HL-60 (cell line): ENCODE measurements around the gene SCAP.
"Not testable (repeated sequence)": the region's sequence is repeated elsewhere in the genome, so short reads cannot be mapped to it uniquely, and the experiment has no call there.

Experiments used
- GABPA ChIP-seq: IDR thresholded peaks from 2 replicates; pipeline ENCODE4 v1.6.1; 2012; ENCODE audit warnings: low read depth
- POLR2AphosphoS5 ChIP-seq: IDR thresholded peaks from 2 replicates; pipeline ENCODE4 v1.6.1; 2012; ENCODE audit warnings: low read depth
- SPI1 ChIP-seq: IDR thresholded peaks from 2 replicates; pipeline ENCODE4 v1.6.1; 2012; ENCODE audit warnings: low read depth, mild to moderate bottlenecking, borderline replicate concordance
- TF ChIP-seq, protein P1 (sequence below): IDR thresholded peaks from one replicate; pipeline ENCODE4 v1.5.1; 2011; ENCODE audit warnings: low read length, control low read depth, inconsistent platforms; ENCODE audit not compliant: insufficient read depth
- TF ChIP-seq, protein P2 (sequence below): IDR thresholded peaks from 2 replicates; pipeline ENCODE4 v1.6.1; 2012; ENCODE audit warnings: low read depth; ENCODE audit not compliant: insufficient replicate concordance

DNA sequence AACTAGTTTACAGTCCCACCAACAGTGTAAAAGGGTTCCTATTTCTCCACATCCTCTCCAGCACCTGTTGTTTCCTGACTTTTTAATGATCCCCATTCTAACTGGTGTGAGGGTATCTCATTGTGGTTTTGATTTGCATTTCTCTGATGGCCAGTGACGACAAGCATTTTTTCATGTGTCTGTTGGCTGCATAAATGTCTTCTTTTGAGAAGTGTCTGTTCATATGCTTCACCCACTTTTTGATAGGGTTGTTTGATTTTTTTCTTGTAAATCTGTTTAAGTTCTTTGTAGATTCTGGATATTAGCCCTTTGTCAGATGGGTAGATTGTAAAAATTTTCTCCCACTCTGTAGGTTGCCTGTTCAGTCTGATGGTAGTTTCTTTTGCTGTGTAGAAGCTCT is 7.4 kb downstream of the SCAP start:
- TF ChIP-seq, protein P1, sequence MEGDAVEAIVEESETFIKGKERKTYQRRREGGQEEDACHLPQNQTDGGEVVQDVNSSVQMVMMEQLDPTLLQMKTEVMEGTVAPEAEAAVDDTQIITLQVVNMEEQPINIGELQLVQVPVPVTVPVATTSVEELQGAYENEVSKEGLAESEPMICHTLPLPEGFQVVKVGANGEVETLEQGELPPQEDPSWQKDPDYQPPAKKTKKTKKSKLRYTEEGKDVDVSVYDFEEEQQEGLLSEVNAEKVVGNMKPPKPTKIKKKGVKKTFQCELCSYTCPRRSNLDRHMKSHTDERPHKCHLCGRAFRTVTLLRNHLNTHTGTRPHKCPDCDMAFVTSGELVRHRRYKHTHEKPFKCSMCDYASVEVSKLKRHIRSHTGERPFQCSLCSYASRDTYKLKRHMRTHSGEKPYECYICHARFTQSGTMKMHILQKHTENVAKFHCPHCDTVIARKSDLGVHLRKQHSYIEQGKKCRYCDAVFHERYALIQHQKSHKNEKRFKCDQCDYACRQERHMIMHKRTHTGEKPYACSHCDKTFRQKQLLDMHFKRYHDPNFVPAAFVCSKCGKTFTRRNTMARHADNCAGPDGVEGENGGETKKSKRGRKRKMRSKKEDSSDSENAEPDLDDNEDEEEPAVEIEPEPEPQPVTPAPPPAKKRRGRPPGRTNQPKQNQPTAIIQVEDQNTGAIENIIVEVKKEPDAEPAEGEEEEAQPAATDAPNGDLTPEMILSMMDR, result not testable (repeated sequence)
- TF ChIP-seq SPI1, POLR2AphosphoS5, GABPA: not testable (repeated sequence)
- TF ChIP-seq, protein P2, sequence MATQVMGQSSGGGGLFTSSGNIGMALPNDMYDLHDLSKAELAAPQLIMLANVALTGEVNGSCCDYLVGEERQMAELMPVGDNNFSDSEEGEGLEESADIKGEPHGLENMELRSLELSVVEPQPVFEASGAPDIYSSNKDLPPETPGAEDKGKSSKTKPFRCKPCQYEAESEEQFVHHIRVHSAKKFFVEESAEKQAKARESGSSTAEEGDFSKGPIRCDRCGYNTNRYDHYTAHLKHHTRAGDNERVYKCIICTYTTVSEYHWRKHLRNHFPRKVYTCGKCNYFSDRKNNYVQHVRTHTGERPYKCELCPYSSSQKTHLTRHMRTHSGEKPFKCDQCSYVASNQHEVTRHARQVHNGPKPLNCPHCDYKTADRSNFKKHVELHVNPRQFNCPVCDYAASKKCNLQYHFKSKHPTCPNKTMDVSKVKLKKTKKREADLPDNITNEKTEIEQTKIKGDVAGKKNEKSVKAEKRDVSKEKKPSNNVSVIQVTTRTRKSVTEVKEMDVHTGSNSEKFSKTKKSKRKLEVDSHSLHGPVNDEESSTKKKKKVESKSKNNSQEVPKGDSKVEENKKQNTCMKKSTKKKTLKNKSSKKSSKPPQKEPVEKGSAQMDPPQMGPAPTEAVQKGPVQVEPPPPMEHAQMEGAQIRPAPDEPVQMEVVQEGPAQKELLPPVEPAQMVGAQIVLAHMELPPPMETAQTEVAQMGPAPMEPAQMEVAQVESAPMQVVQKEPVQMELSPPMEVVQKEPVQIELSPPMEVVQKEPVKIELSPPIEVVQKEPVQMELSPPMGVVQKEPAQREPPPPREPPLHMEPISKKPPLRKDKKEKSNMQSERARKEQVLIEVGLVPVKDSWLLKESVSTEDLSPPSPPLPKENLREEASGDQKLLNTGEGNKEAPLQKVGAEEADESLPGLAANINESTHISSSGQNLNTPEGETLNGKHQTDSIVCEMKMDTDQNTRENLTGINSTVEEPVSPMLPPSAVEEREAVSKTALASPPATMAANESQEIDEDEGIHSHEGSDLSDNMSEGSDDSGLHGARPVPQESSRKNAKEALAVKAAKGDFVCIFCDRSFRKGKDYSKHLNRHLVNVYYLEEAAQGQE, result not testable (repeated sequence)
